Suprapubic skin (tissue), 4 donors: ENCODE measurements around the gene HOXA7. TPM values are rescaled to one million over a fixed set of nuclear protein-coding genes. Genes with fewer than 3 reads are reported as not detected.

Experiments
- DNase-seq, 2 donors: peaks; one replicate each; pipeline ENCODE4 v3.0.0-alpha.2; 2019; ENCODE audit warnings: low spot score in 2 of 2
- H3K27ac ChIP-seq: fragments of 200-600 bp; sonication (generic); one replicate; pipeline ENCODE4 v1.5.1; 2019
- H3K27me3 ChIP-seq: fragments of 200-600 bp; sonication (generic); one replicate; pipeline ENCODE4 v1.5.1; 2019
- H3K36me3 ChIP-seq: fragments of 200-600 bp; sonication (generic); one replicate; pipeline ENCODE4 v1.5.1; 2019
- H3K4me1 ChIP-seq: fragments of 200-600 bp; sonication (generic); one replicate; pipeline ENCODE4 v1.5.1; 2019
- H3K4me3 ChIP-seq: fragments of 200-600 bp; sonication (generic); one replicate; pipeline ENCODE4 v1.5.1; 2019; ENCODE audit warnings: mild to moderate bottlenecking
- H3K9me3 ChIP-seq: fragments of 200-600 bp; sonication (generic); one replicate; pipeline ENCODE4 v1.5.1; 2019
- EP300 ChIP-seq: sonication (generic); formaldehyde crosslinking; IDR thresholded peaks from one replicate; pipeline ENCODE4 v1.6.1; 2017; ENCODE audit warnings: antibody characterized with exemption
- POLR2A ChIP-seq, 2 donors: fragments of 450-650 bp; IDR thresholded peaks; one replicate each; pipeline ENCODE4 v1.6.1; 2017; ENCODE audit warnings: antibody characterized with exemption in 2 of 2, mild to moderate bottlenecking in 2 of 2, moderate library complexity in 2 of 2
- POLR2AphosphoS5 ChIP-seq, 3 donors: sonication (generic); formaldehyde crosslinking; IDR thresholded peaks; one replicate each; pipeline ENCODE4 v1.6.1; 2017; ENCODE audit warnings: antibody characterized with exemption in 3 of 3
- WGBS: methylation state at CpG from one replicate; pipeline ENCODE4 v1.1.5; 2018; 5-methylcytosine and 5-hydroxymethylcytosine counted together
- total RNA-seq, 4 donors: library from RNA; depleted of rRNA; stranded (reverse); fragments of >200 nt; gene quantifications; one replicate each; pipeline ENCODE4 v1.1.0, GENCODE V29; 2016
- TF ChIP-seq, protein P1 (sequence below), 2 donors: fragments of 200-600 bp in 1 of 2; fragments of 450-650 bp in 1 of 2; sonication (generic) in 1 of 2; IDR thresholded peaks; one replicate each; pipeline ENCODE4 v1.5.1; 2016 to 2019; ENCODE audit warnings: antibody characterized with exemption in 2 of 2, mild to moderate bottlenecking in 1 of 2, moderate library complexity in 1 of 2

The HOXA7 gene
- total RNA-seq, 4 donors from 2014 or later, result 14.8 to 23.6 (median 17.5) TPM

DNA sequence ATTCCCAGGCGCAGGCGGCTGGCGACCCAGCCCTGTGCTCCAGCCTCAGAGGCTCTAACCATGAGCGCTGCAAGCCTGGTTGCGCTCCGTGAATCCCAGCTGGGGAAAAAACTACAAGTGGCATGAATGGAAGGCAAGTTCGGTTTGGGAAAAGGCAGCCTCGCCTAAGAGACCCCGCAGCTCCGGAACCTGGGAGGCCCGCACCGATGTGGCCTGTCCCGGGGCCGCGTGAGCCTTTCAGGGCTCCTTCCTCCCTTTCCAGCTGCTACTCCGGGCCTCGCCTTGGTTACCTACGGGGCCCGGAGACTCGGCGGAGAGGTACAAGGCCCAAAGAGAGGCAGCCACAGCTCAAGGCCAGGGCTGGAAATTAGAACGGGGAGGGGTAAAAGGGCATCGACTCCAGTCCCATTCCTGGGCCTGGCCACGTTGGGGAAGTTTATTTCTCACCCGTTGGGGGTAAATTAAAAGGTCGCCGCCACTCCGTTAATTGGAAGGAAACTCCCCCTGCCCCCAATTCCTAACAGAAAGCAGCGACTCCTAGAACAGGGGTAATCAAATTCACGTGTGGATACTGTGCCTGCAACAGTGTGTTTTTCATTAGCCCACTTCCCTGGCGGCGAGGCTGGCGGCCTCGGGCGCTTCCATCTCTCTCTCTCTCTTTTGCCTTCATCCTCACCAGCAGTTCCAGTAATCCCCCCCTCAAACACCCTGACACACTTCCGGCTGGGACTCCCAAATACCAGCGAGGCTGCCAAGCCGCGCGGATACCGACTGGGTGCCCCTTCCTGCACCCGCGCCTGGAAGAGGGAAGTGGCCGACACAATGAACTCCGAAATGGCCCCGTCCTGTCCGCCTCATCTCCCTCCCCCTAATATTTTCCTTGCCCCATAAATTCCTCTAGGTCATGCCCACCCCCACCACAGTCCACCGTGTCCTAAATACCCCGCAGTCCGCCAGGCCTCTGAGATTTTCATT is 10.3 kb upstream of the HOXA7 start:
- WGBS, result 16% methylated on average over 30 of the region's 50 CpGs
- peak in 1 of 2 donors; percentile 74 for DNase-seq
- peak overlapping the region; percentile 84 for H3K4me3 ChIP-seq
- peaks cover 20% of the 10 kb centered on the region for H3K27me3 ChIP-seq
- peaks cover 78% of the 10 kb centered on the region for H3K4me1 ChIP-seq
- no peak for TF ChIP-seq POLR2A (IDR thresholded peaks at IDR 0.05)
- TF ChIP-seq EP300, result no peak
- no peak for TF ChIP-seq POLR2AphosphoS5 (IDR thresholded peaks at IDR 0.05)
- TF ChIP-seq, protein P1, sequence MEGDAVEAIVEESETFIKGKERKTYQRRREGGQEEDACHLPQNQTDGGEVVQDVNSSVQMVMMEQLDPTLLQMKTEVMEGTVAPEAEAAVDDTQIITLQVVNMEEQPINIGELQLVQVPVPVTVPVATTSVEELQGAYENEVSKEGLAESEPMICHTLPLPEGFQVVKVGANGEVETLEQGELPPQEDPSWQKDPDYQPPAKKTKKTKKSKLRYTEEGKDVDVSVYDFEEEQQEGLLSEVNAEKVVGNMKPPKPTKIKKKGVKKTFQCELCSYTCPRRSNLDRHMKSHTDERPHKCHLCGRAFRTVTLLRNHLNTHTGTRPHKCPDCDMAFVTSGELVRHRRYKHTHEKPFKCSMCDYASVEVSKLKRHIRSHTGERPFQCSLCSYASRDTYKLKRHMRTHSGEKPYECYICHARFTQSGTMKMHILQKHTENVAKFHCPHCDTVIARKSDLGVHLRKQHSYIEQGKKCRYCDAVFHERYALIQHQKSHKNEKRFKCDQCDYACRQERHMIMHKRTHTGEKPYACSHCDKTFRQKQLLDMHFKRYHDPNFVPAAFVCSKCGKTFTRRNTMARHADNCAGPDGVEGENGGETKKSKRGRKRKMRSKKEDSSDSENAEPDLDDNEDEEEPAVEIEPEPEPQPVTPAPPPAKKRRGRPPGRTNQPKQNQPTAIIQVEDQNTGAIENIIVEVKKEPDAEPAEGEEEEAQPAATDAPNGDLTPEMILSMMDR (IDR thresholded peaks at IDR 0.05), result no peak
- no peaks in the 10 kb centered on the region for H3K36me3 ChIP-seq
- H3K27ac ChIP-seq, result peak overlapping the region; percentile 97
- H3K9me3 ChIP-seq, result no peaks in the 10 kb centered on the region

DNA sequence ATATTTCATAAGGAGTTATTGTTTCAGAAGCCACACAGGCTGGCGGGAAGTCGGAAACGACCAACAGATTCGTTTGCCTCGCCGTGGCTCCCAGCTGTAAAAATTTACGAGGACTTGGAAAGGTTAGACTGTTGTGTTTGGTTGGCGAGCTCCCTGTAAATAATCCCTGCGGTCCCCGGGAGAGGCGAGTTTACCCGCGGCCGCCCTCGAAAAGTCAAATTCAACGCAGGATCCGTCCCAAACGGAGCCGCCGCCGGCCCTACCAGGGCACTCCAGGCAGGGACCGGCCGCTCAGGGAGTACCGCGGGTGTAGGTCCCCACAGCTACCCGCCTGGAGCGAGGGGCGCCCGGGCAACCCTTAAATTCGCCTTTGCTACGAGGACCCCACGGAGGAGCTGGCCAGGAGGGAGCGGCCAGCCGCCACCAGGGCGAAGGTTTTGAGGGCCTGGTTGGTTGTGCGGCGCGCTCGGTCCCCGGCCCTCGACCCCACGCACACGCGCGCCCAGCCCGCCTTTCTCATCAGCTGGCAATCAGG is 9.6 kb upstream of the HOXA7 start:
- no peaks in the 10 kb centered on the region for H3K36me3 ChIP-seq
- no peak for TF ChIP-seq POLR2A (IDR thresholded peaks at IDR 0.05)
- no peak for TF ChIP-seq POLR2AphosphoS5 (IDR thresholded peaks at IDR 0.05)
- TF ChIP-seq, protein P1 (IDR thresholded peaks at IDR 0.05), result no peak
- no peak for TF ChIP-seq EP300
- peaks cover 78% of the 10 kb centered on the region for H3K4me1 ChIP-seq
- H3K27me3 ChIP-seq, result peaks cover 20% of the 10 kb centered on the region
- DNase-seq, result peak in 1 of 2 donors; percentile 72
- peak overlapping the region; percentile 97 for H3K27ac ChIP-seq
- under 1% methylated on average over 11 of the region's 46 CpGs for WGBS
- peak overlapping the region; percentile 84 for H3K4me3 ChIP-seq
- H3K9me3 ChIP-seq, result no peaks in the 10 kb centered on the region

DNA sequence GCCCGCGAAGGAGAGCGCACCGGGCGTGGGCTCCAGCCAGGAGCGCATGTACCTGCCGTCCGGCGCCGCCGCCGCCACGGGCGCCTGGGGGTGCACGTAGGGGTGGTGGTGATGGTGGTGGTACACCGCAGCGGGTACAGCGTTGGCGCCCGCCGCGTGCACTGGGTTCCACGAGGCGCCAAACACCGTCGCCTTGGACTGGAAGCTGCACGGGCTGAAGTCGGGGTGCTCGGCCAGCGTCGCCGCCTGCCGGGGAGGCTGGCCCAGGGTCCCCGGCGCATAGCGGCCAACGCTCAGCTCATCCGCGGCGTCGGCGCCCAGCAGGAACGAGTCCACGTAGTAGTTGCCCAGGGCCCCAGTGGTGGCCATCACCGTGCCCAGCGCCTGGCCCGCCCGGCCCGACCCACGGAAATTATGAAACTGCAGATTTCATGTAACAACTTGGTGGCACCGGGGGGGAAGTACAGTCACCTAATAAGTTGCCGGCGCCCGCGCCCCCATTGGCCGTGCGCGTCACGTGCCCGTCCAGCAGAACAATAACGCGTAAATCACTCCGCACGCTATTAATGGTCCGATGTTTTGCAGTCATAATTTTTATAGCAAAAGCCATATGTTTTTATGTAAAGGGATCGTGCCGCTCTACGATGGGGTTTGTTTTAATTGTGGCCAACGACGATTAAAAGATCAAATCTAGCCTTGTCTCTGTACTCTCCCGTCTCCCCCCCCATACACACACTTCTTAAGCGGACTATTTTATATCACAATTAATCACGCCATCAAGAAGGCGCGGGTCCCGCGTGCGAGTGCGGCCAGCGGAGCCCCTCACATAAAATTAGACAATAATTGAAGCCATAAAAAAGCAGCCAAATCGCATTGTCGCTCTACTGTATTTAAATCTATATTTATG is 8.9 kb upstream of the HOXA7 start, which contains the start of gene HOXA9:
HOXA9 (minus strand) TSS at position 449 of the 907 bp plus-strand sequence; CDS start at position 369, 80 bp downstream.
- no peaks in the 10 kb centered on the region for H3K9me3 ChIP-seq
- H3K27me3 ChIP-seq, result peaks cover 20% of the 10 kb centered on the region
- under 1% methylated on average over 43 of the region's 82 CpGs for WGBS
- TF ChIP-seq POLR2A (IDR thresholded peaks at IDR 0.05) (peak in 1 of 2 donors; percentile 48), POLR2AphosphoS5 (IDR thresholded peaks at IDR 0.05) (peak in 2 of 3 donors; percentile 28 to 67), EP300 (no peak)
- TF ChIP-seq, protein P1 (IDR thresholded peaks at IDR 0.05), result no peak
- peak within 1 kb of the TSS; percentile 84 for H3K4me3 ChIP-seq
- H3K27ac ChIP-seq, result peak within 1 kb of the TSS; percentile 97
- peaks cover 80% of the 10 kb centered on the region for H3K4me1 ChIP-seq
- H3K36me3 ChIP-seq, result no peaks in the 10 kb centered on the region
- peak; percentile 94 to 97 for DNase-seq

DNA sequence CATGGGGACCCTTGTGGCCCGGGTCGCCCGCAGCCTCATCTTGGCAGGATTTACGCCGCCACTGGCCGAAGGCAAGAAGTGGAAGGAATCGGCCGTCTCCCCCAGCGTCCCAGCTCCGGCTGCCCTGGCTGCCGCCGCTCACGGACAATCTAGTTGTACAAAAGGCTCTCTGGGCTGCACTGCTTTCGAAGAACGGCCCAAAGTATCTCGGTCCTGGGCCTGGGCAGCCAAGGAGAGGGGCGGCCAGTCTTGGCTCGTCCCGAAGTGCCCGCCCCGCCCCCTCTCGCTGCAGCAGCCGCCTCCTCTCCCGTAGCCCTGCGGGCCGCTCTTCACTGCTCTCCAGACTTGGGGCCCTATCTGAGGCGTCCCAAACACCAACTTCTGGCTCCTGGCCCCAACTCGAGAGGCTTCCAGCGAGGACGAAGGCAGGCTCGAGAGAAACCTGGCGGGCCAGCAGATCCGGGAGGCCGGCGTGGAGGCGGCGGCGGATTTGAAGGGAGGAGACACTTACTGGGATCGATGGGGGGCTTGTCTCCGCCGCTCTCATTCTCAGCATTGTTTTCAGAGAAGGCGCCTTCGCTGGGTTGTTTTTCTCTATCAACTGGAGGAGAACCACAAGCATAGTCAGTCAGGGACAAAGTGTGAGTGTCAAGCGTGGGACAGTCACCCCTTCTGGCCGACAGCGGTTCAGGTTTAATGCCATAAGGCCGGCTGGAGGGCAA is 8.1 kb upstream of the HOXA7 start:
- Histone ChIP-seq H3K9me3 (no peaks in the 10 kb centered on the region), H3K27me3 (peaks cover 15% of the 10 kb centered on the region), H3K27ac (peak overlapping the region; percentile 97), H3K4me3 (peak overlapping the region; percentile 84), H3K36me3 (no peaks in the 10 kb centered on the region), H3K4me1 (peaks cover 77% of the 10 kb centered on the region)
- 1% methylated on average over 39 of the region's 47 CpGs for WGBS
- TF ChIP-seq, protein P1 (IDR thresholded peaks at IDR 0.05), result no peak
- TF ChIP-seq POLR2A (IDR thresholded peaks at IDR 0.05), result no peak
- TF ChIP-seq POLR2AphosphoS5 (IDR thresholded peaks at IDR 0.05), result no peak
- no peak for TF ChIP-seq EP300
- DNase-seq, result peak in 1 of 2 donors; percentile 79
